Skeletal muscle cell (primary cell): ENCODE results near the gene SPR.
"Not testable (repeated sequence)": the region's sequence is repeated elsewhere in the genome, so short reads cannot be mapped to it uniquely, and the experiment has no call there.

ENCODE experiments used
- DNase-seq: peaks from one replicate; pipeline ENCODE4 v3.0.0-alpha.2; 2010; ENCODE audit warnings: low read depth
- H3K4me3 ChIP-seq: 2 replicates; pipeline ENCODE4 v1.5.1; 2011; ENCODE audit warnings: low read depth, mild to moderate bottlenecking, control low read depth, low read length, moderate library complexity

Gene SPR

GRCh38 chr2:72887740-72888437 lies 681 bp downstream of the SPR start:
- DNase-seq = no peak
- H3K4me3 ChIP-seq = peak overlapping the region; percentile 66

DNA sequence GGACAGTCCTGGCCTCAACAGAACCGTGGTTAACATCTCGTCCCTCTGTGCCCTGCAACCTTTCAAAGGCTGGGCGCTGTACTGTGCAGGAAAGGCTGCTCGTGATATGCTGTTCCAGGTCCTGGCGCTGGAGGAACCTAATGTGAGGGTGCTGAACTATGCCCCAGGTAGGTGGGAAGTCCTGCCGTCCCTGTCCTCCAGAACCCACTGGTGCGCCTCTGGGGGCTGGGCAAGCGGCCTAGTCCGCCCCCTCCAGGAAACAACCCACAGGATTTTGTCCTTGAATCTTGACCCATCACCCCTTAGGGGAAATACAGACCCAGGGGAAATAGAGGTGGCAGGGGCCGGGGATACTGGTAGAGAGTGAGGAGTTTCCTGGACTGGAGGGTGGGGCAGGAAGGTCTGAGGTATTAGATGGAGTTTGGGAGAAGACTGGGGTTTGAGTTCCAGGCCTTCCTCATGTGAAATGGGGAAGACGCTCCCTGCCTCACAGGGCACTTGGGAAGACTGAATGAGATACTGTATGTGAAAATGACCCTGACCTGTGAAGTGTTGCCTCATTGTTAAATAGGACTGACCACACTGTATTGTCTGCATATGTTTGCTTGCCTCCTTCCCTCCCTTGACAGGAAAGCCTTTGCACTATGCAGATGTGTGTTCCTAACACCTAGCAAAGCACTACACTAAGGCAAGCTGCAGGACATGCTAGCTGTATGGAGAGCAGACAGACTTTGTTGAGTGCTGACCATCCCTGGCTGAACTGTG lies 1.4 kb downstream of the SPR start:
- no peak for DNase-seq
- H3K4me3 ChIP-seq = no peak overlapping the region

- H3K4me3 ChIP-seq = no peak overlapping the region
- DNase-seq = no peak
Observed at GRCh38 chr2:72889991-72890390, 2.8 kb downstream of the SPR start.

- no peak for DNase-seq
Observed at GRCh38 chr2:72891091-72891818, 4.0 kb downstream of the SPR start.

DNA sequence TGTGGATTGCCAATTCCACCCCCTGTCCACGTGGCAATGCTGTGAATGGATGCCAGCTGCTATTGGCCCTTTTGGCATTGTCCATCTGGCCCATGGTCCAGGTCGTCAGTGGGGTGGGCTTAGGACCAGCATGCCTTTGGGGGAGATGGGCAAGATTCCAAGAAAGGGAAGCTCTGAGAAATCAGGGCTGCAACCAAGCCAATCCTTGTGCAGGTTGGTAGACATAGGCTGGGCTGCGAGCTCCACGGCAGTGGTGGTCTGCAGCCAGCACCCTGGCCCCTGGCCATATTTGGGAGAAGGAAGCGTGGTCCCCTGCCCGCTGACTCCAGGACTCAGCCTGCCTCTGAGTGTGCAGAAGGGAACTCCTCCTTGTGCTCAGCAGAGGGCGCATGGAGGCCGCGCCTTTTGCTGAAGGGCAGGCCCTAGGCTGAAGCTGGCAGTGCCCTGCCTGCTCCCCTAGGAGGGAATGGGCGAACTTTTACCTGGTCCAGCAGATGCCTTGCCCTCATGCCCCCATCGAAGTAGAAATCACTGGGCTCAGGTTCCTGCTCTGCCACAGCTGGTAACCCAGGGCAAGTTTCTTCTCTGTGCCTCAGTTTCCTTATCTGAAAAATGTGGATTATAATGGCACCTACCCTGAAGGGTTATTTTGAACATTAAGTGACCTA lies 5.4 kb downstream of the SPR start:
- H3K4me3 ChIP-seq = no peak overlapping the region
- DNase-seq = no peak

More at GRCh38 chr2:72891091-72891818, 4.0 kb downstream of the SPR start:
- H3K4me3 ChIP-seq = no peak overlapping the region

- no peak overlapping the region for H3K4me3 ChIP-seq
- no peak for DNase-seq
Observed at GRCh38 chr2:72893594-72894319, 6.5 kb downstream of the SPR start.

DNA sequence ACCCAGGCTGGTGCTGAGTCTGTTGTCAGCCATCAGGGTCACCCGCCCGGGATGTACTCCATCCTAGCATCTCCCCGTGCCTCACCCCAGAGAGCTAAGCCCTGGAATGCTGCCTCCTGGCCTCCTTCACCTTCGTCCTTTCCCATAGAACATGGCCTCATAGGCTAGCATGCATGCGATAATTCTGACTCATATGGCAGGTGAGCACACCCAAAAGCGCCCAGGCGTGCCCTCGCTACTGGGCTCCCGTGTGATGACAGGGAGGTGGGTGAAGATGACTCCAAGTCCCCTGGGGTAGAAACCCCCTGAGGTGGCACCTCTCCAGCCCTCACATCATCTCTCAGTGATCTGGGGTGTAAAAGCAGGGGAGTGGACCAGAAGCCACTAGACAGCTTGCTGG lies 7.3 kb downstream of the SPR start:
- H3K4me3 ChIP-seq = no peak overlapping the region
- DNase-seq = no peak

DNA sequence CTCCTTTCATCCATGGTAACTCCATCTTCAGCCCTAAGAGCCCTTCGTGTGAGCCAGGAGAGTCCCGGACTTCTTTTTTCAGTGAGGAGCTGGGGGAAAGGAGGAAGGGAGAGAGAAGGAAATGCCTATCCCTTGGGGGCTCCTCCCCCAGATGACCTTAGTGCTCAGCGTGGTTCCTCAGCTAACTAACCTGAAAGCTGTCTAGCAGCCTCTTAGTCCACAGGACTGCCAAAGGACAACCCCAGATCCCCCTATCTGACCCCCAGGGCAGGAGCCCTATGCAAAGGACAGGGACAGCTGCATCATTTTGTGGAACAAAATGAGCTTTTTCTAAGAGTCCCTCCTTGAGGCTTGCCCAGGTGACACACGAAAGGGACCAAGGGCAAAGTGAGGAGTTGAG lies 7.9 kb downstream of the SPR start:
- no peak overlapping the region for H3K4me3 ChIP-seq
- DNase-seq = no peak

GRCh38 chr2:72895759-72896281 lies 8.6 kb downstream of the SPR start:
- H3K4me3 ChIP-seq = no peak overlapping the region
- no peak for DNase-seq

DNA sequence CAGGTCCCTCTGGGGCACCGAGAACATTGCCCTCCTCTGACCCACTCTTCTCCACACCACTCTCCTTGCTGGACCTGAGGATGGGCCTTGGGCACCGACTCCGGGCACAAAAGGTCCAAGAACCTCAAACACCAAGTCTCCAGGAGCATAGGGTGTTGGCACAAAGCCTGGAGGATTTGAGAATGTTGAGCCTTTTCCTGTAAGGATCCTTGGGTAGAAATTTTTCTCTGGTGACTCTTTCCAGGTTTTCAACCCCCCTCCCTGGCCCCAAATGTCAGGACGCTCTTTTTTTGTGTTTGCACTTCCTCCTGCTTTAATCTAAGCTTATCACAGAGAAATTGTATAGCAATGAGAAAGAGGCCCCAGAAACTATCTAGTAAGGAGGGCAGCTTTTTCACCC lies 9.2 kb downstream of the SPR start:
- H3K4me3 ChIP-seq = no peak overlapping the region
- DNase-seq = no peak

DNA sequence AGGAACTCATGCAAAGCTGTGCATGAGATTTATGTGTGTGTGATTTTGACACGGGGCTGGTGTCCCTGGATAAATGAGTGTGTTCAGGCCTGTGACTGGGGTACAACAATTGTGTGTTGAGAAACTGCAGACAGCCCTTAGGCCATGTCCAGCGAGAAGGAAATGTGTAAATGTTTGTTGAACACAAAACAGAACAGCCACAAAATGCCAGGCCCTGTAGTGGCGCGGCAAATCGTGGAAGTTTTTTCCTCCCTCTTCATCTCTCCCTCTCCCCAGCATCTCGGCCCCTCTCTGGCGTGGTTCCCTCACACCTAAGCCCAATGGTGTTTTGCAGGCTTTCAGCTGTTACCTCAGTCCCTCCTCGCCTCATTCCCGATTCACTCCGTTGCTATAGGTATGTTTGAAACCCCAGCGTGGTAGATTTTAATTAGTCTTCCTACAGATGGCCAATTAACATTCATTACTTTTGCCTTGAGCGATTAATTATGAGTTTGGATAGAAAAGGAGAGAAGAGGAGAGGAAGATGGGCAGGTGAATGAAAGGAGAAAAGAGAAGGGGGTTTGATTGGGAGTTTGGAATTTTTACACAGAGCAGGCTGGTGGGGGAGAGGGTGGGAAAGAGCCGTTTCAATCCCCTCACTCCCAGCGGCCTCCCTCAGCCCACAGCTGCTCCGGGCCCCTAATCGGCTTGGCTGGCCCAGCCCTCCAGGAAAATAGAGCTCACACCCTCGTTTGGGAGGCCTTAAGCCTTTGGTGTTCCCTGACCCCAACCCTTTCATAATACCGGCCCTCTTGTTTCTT lies 10.8 kb downstream of the SPR start:
- DNase-seq = no peak

DNA sequence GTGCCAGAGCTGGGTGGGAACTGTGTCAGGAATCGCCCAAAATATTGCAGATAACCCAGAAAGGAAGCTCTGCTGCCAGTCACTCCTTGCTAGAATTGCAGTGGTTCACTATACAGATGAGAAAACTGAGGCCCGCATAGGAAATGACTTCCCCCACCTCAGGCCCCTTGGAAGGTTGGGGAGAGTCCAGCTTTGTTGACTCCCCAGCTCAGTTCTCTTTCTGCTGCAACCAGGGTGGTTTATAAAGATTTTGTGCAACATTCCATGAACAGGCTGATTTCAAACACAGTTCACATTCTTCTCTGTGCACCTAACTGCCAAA lies 11.3 kb downstream of the SPR start:
- H3K4me3 ChIP-seq = no peak overlapping the region
- DNase-seq = no peak

More for the DNA sequence above, 10.8 kb downstream of the SPR start:
- no peak overlapping the region for H3K4me3 ChIP-seq

GRCh38 chr2:72900191-72900825 lies 13.1 kb downstream of the SPR start:
- no peak overlapping the region for H3K4me3 ChIP-seq
- no peak for DNase-seq

- no peak for DNase-seq
- H3K4me3 ChIP-seq = no peak overlapping the region
Observed at GRCh38 chr2:72901426-72901825, 14.2 kb downstream of the SPR start.

DNA sequence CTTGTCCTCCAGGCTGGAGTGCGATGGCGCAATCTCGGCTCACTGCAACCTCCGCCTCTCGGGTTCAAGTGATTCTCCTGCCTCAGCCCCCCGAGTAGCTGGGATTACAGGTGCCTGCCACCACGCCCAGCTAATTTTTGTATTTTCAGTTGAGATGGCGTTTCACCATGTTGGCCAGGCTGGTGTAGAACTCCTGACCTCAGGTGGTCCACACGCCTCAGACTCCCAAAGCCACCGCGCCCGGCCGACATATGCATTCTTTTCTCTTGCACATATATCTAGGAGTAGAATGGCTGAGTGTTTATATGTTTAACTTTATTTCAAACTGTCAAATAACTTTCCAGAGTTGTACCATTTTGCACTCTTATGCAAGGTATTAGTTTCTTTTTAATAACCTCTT lies 20.2 kb downstream of the SPR start:
- H3K4me3 ChIP-seq, DNase-seq: not testable (repeated sequence)

GRCh38 chr2:72908741-72909140 lies 21.5 kb downstream of the SPR start:
- H3K4me3 ChIP-seq = no peak overlapping the region
- no peak for DNase-seq

GRCh38 chr2:72911256-72911655 lies 24.0 kb downstream of the SPR start:
- DNase-seq = no peak
- no peak overlapping the region for H3K4me3 ChIP-seq
